Measurements from ENCODE around the gene SELENOI. TPM values are rescaled to one million over a fixed set of nuclear protein-coding genes. Genes with fewer than 3 reads are reported as not detected.

SELENOI gene
- total RNA-seq, 1 donor from 2014 or later: 28.2 TPM

DNA sequence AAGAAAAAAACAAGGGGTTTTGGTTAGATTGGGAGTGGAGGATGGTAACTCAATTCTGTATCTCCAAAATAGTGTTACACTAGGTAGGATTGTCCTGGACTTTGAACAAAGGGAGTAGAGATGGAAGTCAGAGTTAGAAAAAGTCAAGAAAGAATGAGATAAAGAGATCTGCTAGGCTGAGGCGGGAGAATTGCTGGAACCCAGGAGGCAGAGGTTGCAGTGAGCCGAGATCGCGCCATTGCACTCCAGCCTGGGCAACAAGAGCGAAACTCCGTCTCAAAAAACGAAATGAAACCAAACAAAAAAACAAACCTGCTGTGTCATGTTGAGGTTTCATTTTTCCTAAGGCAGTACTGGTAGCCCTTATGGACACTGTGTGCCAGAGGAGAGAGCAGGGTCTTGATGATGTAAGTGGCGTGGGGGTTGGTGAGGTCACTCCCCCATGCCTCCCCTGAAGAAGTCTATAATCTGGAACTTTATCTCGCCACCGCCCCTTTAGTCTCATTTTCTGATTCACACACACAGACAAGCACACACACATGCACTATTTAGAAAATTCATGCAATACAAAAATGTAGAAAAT, 66.2 kb downstream of the SELENOI start:
- peaks cover 2% of the 10 kb centered on the region for H3K27me3 Mint-ChIP-seq (ENCODE audit: unreplicated experiment)
- H3K27ac Mint-ChIP-seq (ENCODE audit: unreplicated experiment): no peak overlapping the region
- H3K4me3 Mint-ChIP-seq (ENCODE audit: unreplicated experiment): no peak overlapping the region
- no peaks in the 10 kb centered on the region for H3K36me3 Mint-ChIP-seq (ENCODE audit: low read depth, unreplicated experiment)
- H3K9me3 Mint-ChIP-seq (ENCODE audit: unreplicated experiment): no peaks in the 10 kb centered on the region
- TF ChIP-seq CTCF (IDR thresholded peaks at IDR 0.05; ENCODE audit: unreplicated experiment): no peak
- no peaks in the 10 kb centered on the region for H3K4me1 Mint-ChIP-seq (ENCODE audit: unreplicated experiment)
- DNase-seq (ENCODE audit: low spot score): no peak

- TF ChIP-seq CTCF (IDR thresholded peaks at IDR 0.05; ENCODE audit: unreplicated experiment): no peak
- no peak overlapping the region for H3K27ac Mint-ChIP-seq (ENCODE audit: unreplicated experiment)
- H3K9me3 Mint-ChIP-seq (ENCODE audit: unreplicated experiment): no peaks in the 10 kb centered on the region
- no peaks in the 10 kb centered on the region for H3K4me1 Mint-ChIP-seq (ENCODE audit: unreplicated experiment)
- DNase-seq (ENCODE audit: low spot score): no peak
- H3K36me3 Mint-ChIP-seq (ENCODE audit: low read depth, unreplicated experiment): no peaks in the 10 kb centered on the region
- H3K27me3 Mint-ChIP-seq (ENCODE audit: unreplicated experiment): peaks cover 2% of the 10 kb centered on the region
- no peak overlapping the region for H3K4me3 Mint-ChIP-seq (ENCODE audit: unreplicated experiment)
These were observed 68.4 kb downstream of the SELENOI start for GRCh38 chr2:26414311-26414710.

GRCh38 chr2:26421961-26422360, 76.0 kb downstream of the SELENOI start:
- Mint-ChIP-seq H3K4me1 (ENCODE audit: unreplicated experiment) (peaks cover 10% of the 10 kb centered on the region), H3K36me3 (ENCODE audit: low read depth, unreplicated experiment) (peaks cover 5% of the 10 kb centered on the region), H3K9me3 (ENCODE audit: unreplicated experiment) (no peaks in the 10 kb centered on the region), H3K27me3 (ENCODE audit: unreplicated experiment) (no peaks in the 10 kb centered on the region), H3K4me3 (ENCODE audit: unreplicated experiment) (no peak overlapping the region), H3K27ac (ENCODE audit: unreplicated experiment) (no peak overlapping the region)
- no peak for DNase-seq (ENCODE audit: low spot score)
- TF ChIP-seq CTCF (IDR thresholded peaks at IDR 0.05; ENCODE audit: unreplicated experiment): no peak

GRCh38 chr2:26422947-26423629, 77.1 kb downstream of the SELENOI start:
- peaks cover 5% of the 10 kb centered on the region for H3K36me3 Mint-ChIP-seq (ENCODE audit: low read depth, unreplicated experiment)
- DNase-seq (ENCODE audit: low spot score): no peak

More at GRCh38 chr2:26422947-26423629, 77.1 kb downstream of the SELENOI start:
- TF ChIP-seq CTCF (IDR thresholded peaks at IDR 0.05; ENCODE audit: unreplicated experiment): no peak
- no peak overlapping the region for H3K27ac Mint-ChIP-seq (ENCODE audit: unreplicated experiment)
- H3K9me3 Mint-ChIP-seq (ENCODE audit: unreplicated experiment): no peaks in the 10 kb centered on the region
- peaks cover 10% of the 10 kb centered on the region for H3K4me1 Mint-ChIP-seq (ENCODE audit: unreplicated experiment)
- no peaks in the 10 kb centered on the region for H3K27me3 Mint-ChIP-seq (ENCODE audit: unreplicated experiment)
- H3K4me3 Mint-ChIP-seq (ENCODE audit: unreplicated experiment): no peak overlapping the region

Measured in endothelial cell (in vitro differentiated cells).